NB4 (cell line): ENCODE measurements around the gene TMEFF1.

Source experiments
- POLR2A ChIP-seq: IDR thresholded peaks from 2 replicates; pipeline ENCODE4 v1.6.1; 2011; ENCODE audit warnings: mild to moderate bottlenecking; ENCODE audit not compliant: insufficient read length; ENCODE audit errors: extremely low read depth
- TF ChIP-seq, protein P1 (sequence below): IDR thresholded peaks from one replicate; pipeline ENCODE4 v1.5.1; 2012; ENCODE audit warnings: low read depth, low read length
- TF ChIP-seq, protein P2 (sequence below): IDR thresholded peaks from 2 replicates; pipeline ENCODE4 v1.6.1; 2011; ENCODE audit warnings: low read depth, low read length

DNA sequence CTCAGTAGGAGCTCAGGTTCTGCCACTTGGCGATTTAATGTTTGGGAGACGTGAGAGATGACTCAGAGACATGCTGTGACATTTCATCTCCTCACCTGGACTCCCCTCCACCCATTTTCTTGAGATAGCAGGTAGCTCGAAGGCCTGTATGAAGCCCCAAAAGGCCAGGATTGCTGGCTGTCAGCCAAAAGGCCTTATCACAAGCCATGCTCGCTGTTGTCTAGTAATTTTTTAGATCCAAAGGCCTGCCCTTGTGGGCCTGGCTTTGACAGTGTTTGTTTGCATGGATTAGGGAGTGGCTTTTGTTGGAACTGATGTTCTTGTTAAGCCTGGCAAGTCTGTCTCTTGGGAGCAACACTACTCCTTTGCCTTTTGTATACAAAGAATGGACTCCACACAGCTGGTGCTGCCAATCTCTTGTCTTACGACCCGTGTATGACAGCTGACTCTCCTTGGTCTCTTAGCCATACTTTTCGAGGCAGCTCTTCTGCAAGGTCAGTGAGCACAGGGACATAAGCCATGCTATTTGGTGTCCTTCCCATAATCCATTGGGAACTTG is 127.7 kb downstream of the TMEFF1 start:
- TF ChIP-seq, protein P1, sequence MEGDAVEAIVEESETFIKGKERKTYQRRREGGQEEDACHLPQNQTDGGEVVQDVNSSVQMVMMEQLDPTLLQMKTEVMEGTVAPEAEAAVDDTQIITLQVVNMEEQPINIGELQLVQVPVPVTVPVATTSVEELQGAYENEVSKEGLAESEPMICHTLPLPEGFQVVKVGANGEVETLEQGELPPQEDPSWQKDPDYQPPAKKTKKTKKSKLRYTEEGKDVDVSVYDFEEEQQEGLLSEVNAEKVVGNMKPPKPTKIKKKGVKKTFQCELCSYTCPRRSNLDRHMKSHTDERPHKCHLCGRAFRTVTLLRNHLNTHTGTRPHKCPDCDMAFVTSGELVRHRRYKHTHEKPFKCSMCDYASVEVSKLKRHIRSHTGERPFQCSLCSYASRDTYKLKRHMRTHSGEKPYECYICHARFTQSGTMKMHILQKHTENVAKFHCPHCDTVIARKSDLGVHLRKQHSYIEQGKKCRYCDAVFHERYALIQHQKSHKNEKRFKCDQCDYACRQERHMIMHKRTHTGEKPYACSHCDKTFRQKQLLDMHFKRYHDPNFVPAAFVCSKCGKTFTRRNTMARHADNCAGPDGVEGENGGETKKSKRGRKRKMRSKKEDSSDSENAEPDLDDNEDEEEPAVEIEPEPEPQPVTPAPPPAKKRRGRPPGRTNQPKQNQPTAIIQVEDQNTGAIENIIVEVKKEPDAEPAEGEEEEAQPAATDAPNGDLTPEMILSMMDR, result no peak
- no peak for TF ChIP-seq POLR2A
- TF ChIP-seq, protein P2, sequence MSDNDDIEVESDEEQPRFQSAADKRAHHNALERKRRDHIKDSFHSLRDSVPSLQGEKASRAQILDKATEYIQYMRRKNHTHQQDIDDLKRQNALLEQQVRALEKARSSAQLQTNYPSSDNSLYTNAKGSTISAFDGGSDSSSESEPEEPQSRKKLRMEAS, result no peak
